Stimulated activated CD8-positive, alpha-beta memory T cell treated with anti-CD3 and anti-CD28 coated beads, Interleukin-15, amount 100 ng/mL, for 4 hours (primary cell): Measurements from ENCODE around the gene ITM2C.
A peak's percentile ranks its signal among the peaks of the same experiment; 100 is the strongest.

Experiments
- DNase-seq, 2 donors: peaks; one replicate each; pipeline ENCODE4 v3.0.0-alpha.2; 2020; ENCODE audit warnings: low read depth in 2 of 2

The ITM2C gene

GRCh38 chr2:230893338-230893737 lies 28.6 kb downstream of the ITM2C start:
- no peak for DNase-seq

GRCh38 chr2:230893841-230894781 lies 29.4 kb downstream of the ITM2C start:
- no peak for DNase-seq

GRCh38 chr2:230895536-230896345 lies 31.0 kb downstream of the ITM2C start:
- no peak for DNase-seq

- DNase-seq, result no peak
These were observed 31.8 kb downstream of the ITM2C start for GRCh38 chr2:230896346-230897115.

- DNase-seq, result no peak
These were observed 33.4 kb downstream of the ITM2C start for GRCh38 chr2:230898016-230898712.

- no peak for DNase-seq
These were observed 34.0 kb downstream of the ITM2C start for GRCh38 chr2:230898713-230899091.

- no peak for DNase-seq
These were observed 34.5 kb downstream of the ITM2C start for GRCh38 chr2:230899287-230899686.

GRCh38 chr2:230899786-230900185 lies 35.0 kb downstream of the ITM2C start:
- DNase-seq, result no peak

GRCh38 chr2:230900336-230900995 lies 35.7 kb downstream of the ITM2C start:
- DNase-seq, result no peak

GRCh38 chr2:230901006-230901405 lies 36.3 kb downstream of the ITM2C start:
- no peak for DNase-seq

- no peak for DNase-seq
These were observed 37.6 kb downstream of the ITM2C start for GRCh38 chr2:230902180-230902899.

- no peak for DNase-seq
These were observed 38.7 kb downstream of the ITM2C start for GRCh38 chr2:230903231-230904150.

- no peak for DNase-seq
These were observed 40.2 kb downstream of the ITM2C start for GRCh38 chr2:230904856-230905447.

- peak; percentile 77 to 90 for DNase-seq
These were observed 41.0 kb downstream of the ITM2C start for GRCh38 chr2:230905448-230906421.

GRCh38 chr2:230906471-230907230 lies 41.9 kb downstream of the ITM2C start:
- no peak for DNase-seq

GRCh38 chr2:230907361-230908091 lies 42.8 kb downstream of the ITM2C start:
- DNase-seq, result no peak
